IPS-20b (cell line): ENCODE measurements around the gene NR3C1.

Source experiments
- H3K27ac ChIP-seq: one replicate; pipeline ENCODE4 v1.5.1; 2013; ENCODE audit warnings: low read length
- H3K27me3 ChIP-seq: 2 replicates; pipeline ENCODE4 v1.6.1; 2013; ENCODE audit warnings: mild to moderate bottlenecking, low read length, inconsistent platforms; ENCODE audit not compliant: insufficient read depth
- H3K36me3 ChIP-seq: 2 replicates; pipeline ENCODE4 v1.6.1; 2013; ENCODE audit warnings: low read depth, mild to moderate bottlenecking, inconsistent platforms, low read length, moderate library complexity; ENCODE audit not compliant: insufficient read depth
- H3K4me1 ChIP-seq: 2 replicates; pipeline ENCODE4 v1.6.1; 2013; ENCODE audit warnings: mild to moderate bottlenecking, control low read depth, inconsistent platforms, low read length, moderate library complexity; ENCODE audit not compliant: insufficient read depth
- H3K4me3 ChIP-seq: 2 replicates; pipeline ENCODE4 v1.5.1; 2013; ENCODE audit warnings: mild to moderate bottlenecking, low read length, inconsistent platforms
- H3K9ac ChIP-seq: 2 replicates; pipeline ENCODE4 v1.6.1; 2013; ENCODE audit warnings: low read depth, mild to moderate bottlenecking, inconsistent platforms, low read length, moderate library complexity
- H3K9me3 ChIP-seq: 2 replicates; pipeline ENCODE4 v1.6.1; 2013; ENCODE audit warnings: mild to moderate bottlenecking, low read depth, low read length, inconsistent platforms; ENCODE audit not compliant: insufficient read depth

Gene NR3C1

GRCh38 chr5:143231973-143232812 lies 171.3 kb downstream of the NR3C1 start:
- Histone ChIP-seq H3K36me3 (no peaks in the 10 kb centered on the region), H3K4me1 (no peaks in the 10 kb centered on the region; the same call in 1 of the 2 replicates), H3K27ac (no peak overlapping the region)

GRCh38 chr5:143231416-143231815 lies 172.1 kb downstream of the NR3C1 start:
- Histone ChIP-seq H3K9ac (no peak overlapping the region), H3K27ac (no peak overlapping the region), H3K4me1 (no peaks in the 10 kb centered on the region; the same call in 1 of the 2 replicates), H3K27me3 (no peaks in the 10 kb centered on the region), H3K36me3 (no peaks in the 10 kb centered on the region), H3K4me3 (no peak overlapping the region), H3K9me3 (no peaks in the 10 kb centered on the region)

More at GRCh38 chr5:143231973-143232812, 171.3 kb downstream of the NR3C1 start:
- no peak overlapping the region for H3K9ac ChIP-seq
- no peaks in the 10 kb centered on the region for H3K27me3 ChIP-seq
- H3K9me3 ChIP-seq = no peaks in the 10 kb centered on the region
- H3K4me3 ChIP-seq = no peak overlapping the region

GRCh38 chr5:143230676-143230996 lies 172.8 kb downstream of the NR3C1 start:
- Histone ChIP-seq H3K9me3 (no peaks in the 10 kb centered on the region), H3K27me3 (no peaks in the 10 kb centered on the region), H3K4me3 (no peak overlapping the region), H3K27ac (no peak overlapping the region), H3K36me3 (no peaks in the 10 kb centered on the region), H3K4me1 (no peaks in the 10 kb centered on the region; the same call in 1 of the 2 replicates), H3K9ac (no peak overlapping the region)

GRCh38 chr5:143229896-143230675 lies 173.4 kb downstream of the NR3C1 start:
- no peaks in the 10 kb centered on the region for H3K27me3 ChIP-seq
- no peak overlapping the region for H3K4me3 ChIP-seq
- no peaks in the 10 kb centered on the region for H3K36me3 ChIP-seq
- H3K4me1 ChIP-seq = no peaks in the 10 kb centered on the region; the same call in 1 of the 2 replicates
- no peaks in the 10 kb centered on the region for H3K9me3 ChIP-seq
- H3K9ac ChIP-seq = no peak overlapping the region
- no peak overlapping the region for H3K27ac ChIP-seq

GRCh38 chr5:143229426-143229895 lies 174.0 kb downstream of the NR3C1 start:
- no peaks in the 10 kb centered on the region for H3K9me3 ChIP-seq
- H3K4me1 ChIP-seq = no peaks in the 10 kb centered on the region; the same call in 1 of the 2 replicates
- H3K9ac ChIP-seq = no peak overlapping the region
- no peak overlapping the region for H3K27ac ChIP-seq
- H3K36me3 ChIP-seq = no peaks in the 10 kb centered on the region
- H3K4me3 ChIP-seq = no peak overlapping the region
- no peaks in the 10 kb centered on the region for H3K27me3 ChIP-seq

- Histone ChIP-seq H3K9me3 (no peaks in the 10 kb centered on the region), H3K4me1 (no peaks in the 10 kb centered on the region; the same call in 1 of the 2 replicates), H3K27ac (no peak overlapping the region), H3K4me3 (no peak overlapping the region), H3K27me3 (no peaks in the 10 kb centered on the region), H3K9ac (no peak overlapping the region), H3K36me3 (no peaks in the 10 kb centered on the region)
These were observed 174.7 kb downstream of the NR3C1 start for GRCh38 chr5:143228597-143229293.
